HepG2 (cell line): Measurements from ENCODE around the gene GFRA4. TPM values are rescaled to one million over a fixed set of nuclear protein-coding genes. Genes with fewer than 3 reads are reported as not detected.

Source experiments
- ATM ChIP-seq: fragments of 450-650 bp; IDR thresholded peaks from 2 replicates; pipeline ENCODE4 v1.7.1; 2017; ENCODE audit warnings: mild to moderate bottlenecking, borderline replicate concordance
- FOXP4 ChIP-seq: sonication (generic); formaldehyde crosslinking; IDR thresholded peaks from 2 replicates; pipeline ENCODE4 v1.4.0; 2020; ENCODE audit warnings: missing genetic modification reagents
- KAT8 ChIP-seq: IDR thresholded peaks from 2 replicates; pipeline ENCODE4 v1.6.1; 2016; ENCODE audit warnings: missing genetic modification reagents, missing compliant biosample characterization
- MATR3 ChIP-seq: sonication (generic); formaldehyde crosslinking; IDR thresholded peaks from 2 replicates; pipeline ENCODE4 v1.4.0; 2020; ENCODE audit warnings: missing genetic modification reagents
- MAX ChIP-seq: IDR thresholded peaks from 2 replicates; pipeline ENCODE4 v1.6.1; 2012; ENCODE audit warnings: inconsistent platforms
- MEF2D ChIP-seq: sonication (generic); formaldehyde crosslinking; IDR thresholded peaks from 2 replicates; pipeline ENCODE4 v1.5.1; 2020; ENCODE audit warnings: mild to moderate bottlenecking, missing genetic modification reagents
- MLLT10 ChIP-seq: sonication (generic); formaldehyde crosslinking; IDR thresholded peaks from 2 replicates; pipeline ENCODE4 v1.4.0; 2020; ENCODE audit warnings: missing genetic modification reagents
- PPARG ChIP-seq: conservative IDR thresholded peaks from 2 replicates; pipeline ENCODE4 v1.6.1; 2016; ENCODE audit warnings: missing biosample characterization, missing genetic modification reagents
- RBAK ChIP-seq: sonication (generic); formaldehyde crosslinking; IDR thresholded peaks from 2 replicates; pipeline ENCODE4 v1.5.1; 2020; ENCODE audit warnings: mild to moderate bottlenecking, missing genetic modification reagents
- SCMH1 ChIP-seq: sonication (generic); formaldehyde crosslinking; IDR thresholded peaks from 2 replicates; pipeline ENCODE4 v1.9.0; 2021; ENCODE audit warnings: missing genetic modification reagents, mild to moderate bottlenecking, borderline replicate concordance
- TCF12 ChIP-seq, 2 experiments: fragments of 450-650 bp in 1 of 2; sonication (generic) in 1 of 2; formaldehyde crosslinking in 1 of 2; IDR thresholded peaks; 2 replicates each; pipeline versions ENCODE4 v1.6.1 to v1.8.0; 2017 to 2022; ENCODE audit warnings: antibody characterized with exemption in 1 of 2, mild to moderate bottlenecking in 1 of 2, missing genetic modification reagents in 1 of 2, moderate library complexity in 1 of 2
- TGIF2 ChIP-seq: IDR thresholded peaks from 2 replicates; pipeline ENCODE4 v1.6.1; 2016; ENCODE audit warnings: control low read depth, missing compliant biosample characterization
- TSC22D2 ChIP-seq: sonication (generic); formaldehyde crosslinking; IDR thresholded peaks from 2 replicates; pipeline ENCODE4 v1.5.1; 2020; ENCODE audit warnings: missing genetic modification reagents, mild to moderate bottlenecking, borderline replicate concordance
- ZFP37 ChIP-seq: sonication (generic); formaldehyde crosslinking; IDR thresholded peaks from 2 replicates; pipeline ENCODE4 v1.4.0; 2020; ENCODE audit warnings: missing genetic modification reagents, borderline replicate concordance
- ZFX ChIP-seq: sonication (generic); formaldehyde crosslinking; IDR thresholded peaks from 2 replicates; pipeline ENCODE4 v1.4.0; 2020; ENCODE audit warnings: mild to moderate bottlenecking, low read depth, missing genetic modification reagents, moderate library complexity
- ZNF20 ChIP-seq: sonication (generic); formaldehyde crosslinking; IDR thresholded peaks from 2 replicates; pipeline ENCODE4 v1.4.0; 2020; ENCODE audit warnings: mild to moderate bottlenecking, moderate library complexity, missing genetic modification reagents
- ZNF382 ChIP-seq: sonication (generic); formaldehyde crosslinking; IDR thresholded peaks from 2 replicates; pipeline ENCODE4 v1.5.0; 2020; ENCODE audit warnings: missing genetic modification reagents, mild to moderate bottlenecking, borderline replicate concordance
- ZNF605 ChIP-seq: sonication (generic); formaldehyde crosslinking; IDR thresholded peaks from 2 replicates; pipeline ENCODE4 v1.8.0; 2022; ENCODE audit warnings: mild to moderate bottlenecking, missing genetic modification reagents
- ZNF780A ChIP-seq: sonication (generic); formaldehyde crosslinking; IDR thresholded peaks from 2 replicates; pipeline ENCODE4 v1.8.0; 2022; ENCODE audit warnings: mild to moderate bottlenecking, missing genetic modification reagents, moderate library complexity
- polyA plus RNA-seq, 8 experiments: library from polyadenylated mRNA; depleted of rRNA in 3 of 8; stranded (reverse) in 7 of 8; unstranded in 1 of 8; fragments of >200 nt; fragmentation: Illumina TruSeq in 4 of 8; extraction: Trizol in 4 of 8; gene quantifications; 2 replicates each; pipeline versions ENCODE4 v1.2.1 to v1.2.3, GENCODE V29; 2011 to 2016; ENCODE audit warnings: low read depth in 4 of 8, missing spikeins in 1 of 8, mixed read lengths in 1 of 8; ENCODE audit not compliant: insufficient read depth in 1 of 8
- total RNA-seq, 5 experiments: library from RNA; depleted of rRNA; stranded (reverse); fragments of >200 nt; fragmentation: Illumina TruSeq; extraction: Trizol; gene quantifications; 2 replicates each; pipeline ENCODE4 v1.2.3, GENCODE V29; 2016; ENCODE audit warnings: low read depth in 1 of 5
- TF ChIP-seq, protein P1 (sequence below): sonication (generic); formaldehyde crosslinking; IDR thresholded peaks from 2 replicates; pipeline ENCODE4 v1.9.0; 2021; ENCODE audit warnings: missing genetic modification reagents, borderline replicate concordance
- TF ChIP-seq, protein P2 (sequence below): sonication (generic); formaldehyde crosslinking; IDR thresholded peaks from 2 replicates; pipeline ENCODE4; 2020; ENCODE audit warnings: missing genetic modification reagents, mild to moderate bottlenecking, borderline replicate concordance

Gene GFRA4
- total and polyA plus RNA-seq, 2 of the 13 experiments (the other 11 are each of a cell fraction or from before 2014, with no cell fraction given): not detected

DNA sequence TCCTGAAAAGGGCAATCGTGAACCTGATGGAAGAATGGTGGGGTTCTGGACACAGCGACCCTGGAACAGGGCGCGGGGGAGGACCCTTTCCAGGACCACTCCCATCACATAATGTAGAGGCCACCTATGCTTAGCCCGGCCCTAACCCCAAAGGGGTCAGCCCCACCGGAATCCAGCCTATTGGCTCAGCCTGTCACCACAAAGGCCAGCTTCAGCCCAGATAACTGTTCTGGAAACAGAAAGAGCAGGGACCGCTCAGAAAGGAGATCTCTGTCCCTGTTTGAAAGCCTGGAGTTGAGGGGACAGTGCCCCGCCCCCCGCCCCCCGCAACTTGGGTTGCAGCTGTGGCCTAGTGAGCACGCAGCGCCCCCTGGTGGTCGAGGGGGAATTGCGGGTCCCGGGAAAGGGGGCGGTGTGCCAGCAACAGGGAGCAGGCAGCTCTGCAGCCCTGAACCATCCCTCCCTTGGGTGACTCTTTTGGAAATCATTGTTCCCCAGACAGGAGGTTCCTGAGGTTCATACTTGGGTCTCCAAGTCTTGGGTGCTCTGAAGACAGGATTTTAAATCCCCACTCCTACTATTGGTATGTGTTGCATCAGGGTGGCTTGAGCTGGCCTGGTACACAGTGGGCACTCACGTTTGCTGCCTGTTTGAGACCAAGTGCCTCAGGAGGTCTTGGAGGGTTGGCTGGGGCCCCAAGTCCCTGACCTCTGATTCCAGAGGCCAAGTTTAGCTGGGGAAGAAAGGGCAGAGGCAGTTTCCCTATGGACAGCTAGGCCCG is 47.7 kb upstream of the GFRA4 start (continued):
- TF ChIP-seq, protein P1, sequence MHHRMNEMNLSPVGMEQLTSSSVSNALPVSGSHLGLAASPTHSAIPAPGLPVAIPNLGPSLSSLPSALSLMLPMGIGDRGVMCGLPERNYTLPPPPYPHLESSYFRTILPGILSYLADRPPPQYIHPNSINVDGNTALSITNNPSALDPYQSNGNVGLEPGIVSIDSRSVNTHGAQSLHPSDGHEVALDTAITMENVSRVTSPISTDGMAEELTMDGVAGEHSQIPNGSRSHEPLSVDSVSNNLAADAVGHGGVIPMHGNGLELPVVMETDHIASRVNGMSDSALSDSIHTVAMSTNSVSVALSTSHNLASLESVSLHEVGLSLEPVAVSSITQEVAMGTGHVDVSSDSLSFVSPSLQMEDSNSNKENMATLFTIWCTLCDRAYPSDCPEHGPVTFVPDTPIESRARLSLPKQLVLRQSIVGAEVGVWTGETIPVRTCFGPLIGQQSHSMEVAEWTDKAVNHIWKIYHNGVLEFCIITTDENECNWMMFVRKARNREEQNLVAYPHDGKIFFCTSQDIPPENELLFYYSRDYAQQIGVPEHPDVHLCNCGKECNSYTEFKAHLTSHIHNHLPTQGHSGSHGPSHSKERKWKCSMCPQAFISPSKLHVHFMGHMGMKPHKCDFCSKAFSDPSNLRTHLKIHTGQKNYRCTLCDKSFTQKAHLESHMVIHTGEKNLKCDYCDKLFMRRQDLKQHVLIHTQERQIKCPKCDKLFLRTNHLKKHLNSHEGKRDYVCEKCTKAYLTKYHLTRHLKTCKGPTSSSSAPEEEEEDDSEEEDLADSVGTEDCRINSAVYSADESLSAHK (CRISPR knock-in tag): no peak
- TF ChIP-seq ZNF780A (CRISPR knock-in tag): no peak
- TF ChIP-seq SCMH1: no peak
- no peak for TF ChIP-seq FOXP4 (CRISPR knock-in tag)
- 0 out of 2 replicates have a peak, but pooled peaks have one; percentile 20 for TF ChIP-seq PPARG (CRISPR knock-in tag)
- peak; percentile 75; the same call in 1 of the 2 replicates for TF ChIP-seq TSC22D2 (CRISPR knock-in tag)
- no peak for TF ChIP-seq ZFP37 (CRISPR knock-in tag)
- TF ChIP-seq ZNF382 (CRISPR knock-in tag): no peak
- TF ChIP-seq RBAK (CRISPR knock-in tag): no peak
- no peak for TF ChIP-seq TGIF2 (CRISPR knock-in tag)
- no peak for TF ChIP-seq MLLT10 (CRISPR knock-in tag)
- TF ChIP-seq, protein P2, sequence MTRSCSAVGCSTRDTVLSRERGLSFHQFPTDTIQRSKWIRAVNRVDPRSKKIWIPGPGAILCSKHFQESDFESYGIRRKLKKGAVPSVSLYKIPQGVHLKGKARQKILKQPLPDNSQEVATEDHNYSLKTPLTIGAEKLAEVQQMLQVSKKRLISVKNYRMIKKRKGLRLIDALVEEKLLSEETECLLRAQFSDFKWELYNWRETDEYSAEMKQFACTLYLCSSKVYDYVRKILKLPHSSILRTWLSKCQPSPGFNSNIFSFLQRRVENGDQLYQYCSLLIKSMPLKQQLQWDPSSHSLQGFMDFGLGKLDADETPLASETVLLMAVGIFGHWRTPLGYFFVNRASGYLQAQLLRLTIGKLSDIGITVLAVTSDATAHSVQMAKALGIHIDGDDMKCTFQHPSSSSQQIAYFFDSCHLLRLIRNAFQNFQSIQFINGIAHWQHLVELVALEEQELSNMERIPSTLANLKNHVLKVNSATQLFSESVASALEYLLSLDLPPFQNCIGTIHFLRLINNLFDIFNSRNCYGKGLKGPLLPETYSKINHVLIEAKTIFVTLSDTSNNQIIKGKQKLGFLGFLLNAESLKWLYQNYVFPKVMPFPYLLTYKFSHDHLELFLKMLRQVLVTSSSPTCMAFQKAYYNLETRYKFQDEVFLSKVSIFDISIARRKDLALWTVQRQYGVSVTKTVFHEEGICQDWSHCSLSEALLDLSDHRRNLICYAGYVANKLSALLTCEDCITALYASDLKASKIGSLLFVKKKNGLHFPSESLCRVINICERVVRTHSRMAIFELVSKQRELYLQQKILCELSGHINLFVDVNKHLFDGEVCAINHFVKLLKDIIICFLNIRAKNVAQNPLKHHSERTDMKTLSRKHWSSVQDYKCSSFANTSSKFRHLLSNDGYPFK (CRISPR knock-in tag): no peak
- TF ChIP-seq KAT8 (CRISPR knock-in tag): peak; percentile 39; the same call in 1 of the 2 replicates
- TF ChIP-seq ZNF605: no peak
- TF ChIP-seq MAX: no peak
- TF ChIP-seq MATR3 (CRISPR knock-in tag): no peak
- no peak for TF ChIP-seq ZNF20
- no peak for TF ChIP-seq TCF12 (IDR thresholded peaks at IDR 0.05)
- TF ChIP-seq TCF12 (CRISPR knock-in tag; IDR thresholded peaks at IDR 0.05): no peak
- peak; percentile 55; the same call in 1 of the 2 replicates for TF ChIP-seq ZFX (CRISPR knock-in tag)
- no peak for TF ChIP-seq ATM
- no peak for TF ChIP-seq MEF2D (CRISPR knock-in tag)
